ENCODE results near the gene CRY1. TPM values are rescaled to one million over a fixed set of nuclear protein-coding genes. Genes with fewer than 3 reads are reported as not detected.

CRY1 gene
- total RNA-seq, 1 experiment from 2014 or later = 43.8 TPM

DNA sequence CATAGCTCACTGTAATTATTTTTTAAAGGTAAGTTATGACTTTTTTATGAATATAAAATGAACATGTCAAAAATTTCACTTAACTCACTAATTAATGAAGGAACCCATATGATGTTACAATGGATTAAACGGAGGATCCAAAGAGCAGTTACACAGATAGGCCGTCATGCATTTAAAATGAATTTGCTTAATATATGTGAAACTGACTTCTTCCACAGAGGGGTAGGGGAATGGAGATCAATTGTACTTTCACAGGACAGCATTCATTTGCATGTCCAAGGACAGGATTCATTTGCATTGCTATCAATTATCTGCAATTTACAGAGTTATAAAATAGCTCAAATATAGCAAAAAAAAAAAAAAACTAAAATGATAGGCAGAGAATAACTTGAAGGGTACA is 6.6 kb upstream of the CRY1 start:
- ChIA-PET POLR2A (no interaction called here), CTCF (no interaction called here)
- Histone ChIP-seq H3K9me3 (ENCODE audit: control insufficient read depth, insufficient read depth, low read depth, low read length) (no peaks in the 10 kb centered on the region; the same call in 1 of the 2 replicates), H3K4me1 (ENCODE audit: control insufficient read depth, insufficient read depth, low read length) (no peaks in the 10 kb centered on the region), H3K36me3 (ENCODE audit: control insufficient read depth, insufficient read depth, low read length) (no peaks in the 10 kb centered on the region), H3K4me3 (ENCODE audit: low read depth in 2 of 2, low read length in 2 of 2) (no peak overlapping the region), H3K27ac (ENCODE audit: low read length) (no peak overlapping the region), H3K27me3 (ENCODE audit: control insufficient read depth, insufficient read depth, low read length) (no peaks in the 10 kb centered on the region)
- TF ChIP-seq, protein P1, sequence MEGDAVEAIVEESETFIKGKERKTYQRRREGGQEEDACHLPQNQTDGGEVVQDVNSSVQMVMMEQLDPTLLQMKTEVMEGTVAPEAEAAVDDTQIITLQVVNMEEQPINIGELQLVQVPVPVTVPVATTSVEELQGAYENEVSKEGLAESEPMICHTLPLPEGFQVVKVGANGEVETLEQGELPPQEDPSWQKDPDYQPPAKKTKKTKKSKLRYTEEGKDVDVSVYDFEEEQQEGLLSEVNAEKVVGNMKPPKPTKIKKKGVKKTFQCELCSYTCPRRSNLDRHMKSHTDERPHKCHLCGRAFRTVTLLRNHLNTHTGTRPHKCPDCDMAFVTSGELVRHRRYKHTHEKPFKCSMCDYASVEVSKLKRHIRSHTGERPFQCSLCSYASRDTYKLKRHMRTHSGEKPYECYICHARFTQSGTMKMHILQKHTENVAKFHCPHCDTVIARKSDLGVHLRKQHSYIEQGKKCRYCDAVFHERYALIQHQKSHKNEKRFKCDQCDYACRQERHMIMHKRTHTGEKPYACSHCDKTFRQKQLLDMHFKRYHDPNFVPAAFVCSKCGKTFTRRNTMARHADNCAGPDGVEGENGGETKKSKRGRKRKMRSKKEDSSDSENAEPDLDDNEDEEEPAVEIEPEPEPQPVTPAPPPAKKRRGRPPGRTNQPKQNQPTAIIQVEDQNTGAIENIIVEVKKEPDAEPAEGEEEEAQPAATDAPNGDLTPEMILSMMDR (IDR thresholded peaks at IDR 0.05) = no peak
- TF ChIP-seq, protein P2, sequence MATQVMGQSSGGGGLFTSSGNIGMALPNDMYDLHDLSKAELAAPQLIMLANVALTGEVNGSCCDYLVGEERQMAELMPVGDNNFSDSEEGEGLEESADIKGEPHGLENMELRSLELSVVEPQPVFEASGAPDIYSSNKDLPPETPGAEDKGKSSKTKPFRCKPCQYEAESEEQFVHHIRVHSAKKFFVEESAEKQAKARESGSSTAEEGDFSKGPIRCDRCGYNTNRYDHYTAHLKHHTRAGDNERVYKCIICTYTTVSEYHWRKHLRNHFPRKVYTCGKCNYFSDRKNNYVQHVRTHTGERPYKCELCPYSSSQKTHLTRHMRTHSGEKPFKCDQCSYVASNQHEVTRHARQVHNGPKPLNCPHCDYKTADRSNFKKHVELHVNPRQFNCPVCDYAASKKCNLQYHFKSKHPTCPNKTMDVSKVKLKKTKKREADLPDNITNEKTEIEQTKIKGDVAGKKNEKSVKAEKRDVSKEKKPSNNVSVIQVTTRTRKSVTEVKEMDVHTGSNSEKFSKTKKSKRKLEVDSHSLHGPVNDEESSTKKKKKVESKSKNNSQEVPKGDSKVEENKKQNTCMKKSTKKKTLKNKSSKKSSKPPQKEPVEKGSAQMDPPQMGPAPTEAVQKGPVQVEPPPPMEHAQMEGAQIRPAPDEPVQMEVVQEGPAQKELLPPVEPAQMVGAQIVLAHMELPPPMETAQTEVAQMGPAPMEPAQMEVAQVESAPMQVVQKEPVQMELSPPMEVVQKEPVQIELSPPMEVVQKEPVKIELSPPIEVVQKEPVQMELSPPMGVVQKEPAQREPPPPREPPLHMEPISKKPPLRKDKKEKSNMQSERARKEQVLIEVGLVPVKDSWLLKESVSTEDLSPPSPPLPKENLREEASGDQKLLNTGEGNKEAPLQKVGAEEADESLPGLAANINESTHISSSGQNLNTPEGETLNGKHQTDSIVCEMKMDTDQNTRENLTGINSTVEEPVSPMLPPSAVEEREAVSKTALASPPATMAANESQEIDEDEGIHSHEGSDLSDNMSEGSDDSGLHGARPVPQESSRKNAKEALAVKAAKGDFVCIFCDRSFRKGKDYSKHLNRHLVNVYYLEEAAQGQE (IDR thresholded peaks at IDR 0.05; ENCODE audit: insufficient read depth in 1 of 2, low read depth in 2 of 2, low read length in 1 of 2) = no peak
- TF ChIP-seq SIN3A (IDR thresholded peaks at IDR 0.05; ENCODE audit: borderline replicate concordance, insufficient read depth, low read depth, low read length) = no peak
- TF ChIP-seq POLR2AphosphoS5 (IDR thresholded peaks at IDR 0.05; ENCODE audit: low read depth, low read length) = no peak
- TF ChIP-seq TCF7L2 (IDR thresholded peaks at IDR 0.05; ENCODE audit: low read depth, low read length) = no peak
- intact Hi-C loops (cut with micrococcal nuclease; ENCODE audit: unreplicated experiment) = no loop called here
- in situ Hi-C loops (cut with HindIII; ENCODE audit: low pct_unique_long_range_greater_than_20kb, low sequenced_read_pairs) = no loop called here
- ATAC-seq (no peak), DNase-seq (ENCODE audit: low read depth, low spot score) (no peak)
- no TSS peak for BruUV-seq (replicated peaks)

DNA sequence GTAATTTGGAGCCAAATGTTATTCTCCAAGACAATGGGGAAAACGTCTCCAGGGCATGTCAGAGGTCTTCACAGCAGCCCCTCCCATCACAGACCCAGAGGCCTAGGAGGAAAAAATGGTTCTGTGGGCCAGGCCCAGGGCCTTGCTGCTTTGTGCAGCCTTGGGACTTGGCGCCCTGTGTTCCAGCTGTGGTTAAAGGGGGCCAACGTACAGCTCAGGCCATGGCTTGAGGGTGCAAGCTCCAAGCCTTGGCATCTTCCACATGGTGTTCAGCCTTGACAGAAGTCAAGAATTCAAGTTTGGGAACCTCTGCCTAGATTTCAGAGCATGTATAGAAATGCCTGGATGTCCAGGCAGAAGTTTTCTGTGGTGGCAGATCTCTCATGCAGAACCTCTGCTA is 3.2 kb upstream of the CRY1 start:
- no peak for DNase-seq (ENCODE audit: low read depth, low spot score)
- ChIA-PET POLR2A (no interaction called here), CTCF (no interaction called here)
- peaks cover 2% of the 10 kb centered on the region; the same call in 1 of the 2 replicates for H3K36me3 ChIP-seq (ENCODE audit: control insufficient read depth, insufficient read depth, low read length)
- peaks cover 9% of the 10 kb centered on the region for H3K4me1 ChIP-seq (ENCODE audit: control insufficient read depth, insufficient read depth, low read length)
- TF ChIP-seq POLR2AphosphoS5 (IDR thresholded peaks at IDR 0.05; ENCODE audit: low read depth, low read length) (no peak), TCF7L2 (IDR thresholded peaks at IDR 0.05; ENCODE audit: low read depth, low read length) (no peak), SIN3A (IDR thresholded peaks at IDR 0.05; ENCODE audit: borderline replicate concordance, insufficient read depth, low read depth, low read length) (no peak)
- TF ChIP-seq, protein P2 (IDR thresholded peaks at IDR 0.05; ENCODE audit: insufficient read depth in 1 of 2, low read depth in 2 of 2, low read length in 1 of 2) = no peak
- TF ChIP-seq, protein P1 (IDR thresholded peaks at IDR 0.05) = no peak
- no peaks in the 10 kb centered on the region; the same call in 1 of the 2 replicates for H3K9me3 ChIP-seq (ENCODE audit: control insufficient read depth, insufficient read depth, low read depth, low read length)
- no peak overlapping the region for H3K27ac ChIP-seq (ENCODE audit: low read length)
- in situ Hi-C loops (cut with HindIII; ENCODE audit: low pct_unique_long_range_greater_than_20kb, low sequenced_read_pairs) (no loop called here), intact Hi-C loops (cut with micrococcal nuclease; ENCODE audit: unreplicated experiment) (no loop called here)
- BruUV-seq (replicated peaks) = no TSS peak
- ATAC-seq = no peak
- H3K4me3 ChIP-seq (ENCODE audit: low read depth in 2 of 2, low read length in 2 of 2) = no peak overlapping the region
- H3K27me3 ChIP-seq (ENCODE audit: control insufficient read depth, insufficient read depth, low read length) = no peaks in the 10 kb centered on the region
